Neural cell (in vitro differentiated cells): Measurements from ENCODE around the gene CMBL. TPM values are rescaled to one million over a fixed set of nuclear protein-coding genes. Genes with fewer than 3 reads are reported as not detected.

Source experiments
- H2AFZ ChIP-seq: fragments of 200-600, 300-800 bp; sonication (generic), shearing (Covaris generic); 2 replicates; pipeline ENCODE4 v1.6.0; 2014; ENCODE audit warnings: low read depth, mild to moderate bottlenecking, antibody characterized with exemption, low read length, moderate library complexity
- H3F3A ChIP-seq: fragments of 200-600 bp; shearing (Covaris generic); 2 replicates; pipeline ENCODE4 v1.6.1; 2016; ENCODE audit warnings: mild to moderate bottlenecking, moderate library complexity, mixed read lengths, antibody characterized with exemption, low read length; ENCODE audit not compliant: insufficient read depth, poor library complexity, severe bottlenecking
- H3K27ac ChIP-seq: fragments of 200-600, 300-800 bp; sonication (generic), shearing (Covaris generic); 2 replicates; pipeline ENCODE4 v1.5.1; 2014; ENCODE audit warnings: mild to moderate bottlenecking, low read length, moderate library complexity
- H3K27me3 ChIP-seq: fragments of 300-800, 200-600 bp; sonication (generic), shearing (Covaris generic); 2 replicates; pipeline ENCODE4 v1.6.0; 2014; ENCODE audit warnings: mild to moderate bottlenecking, low read depth, low read length, moderate library complexity; ENCODE audit not compliant: insufficient read depth
- H3K36me3 ChIP-seq: fragments of 300-800, 200-600 bp; sonication (generic), shearing (Covaris generic); 2 replicates; pipeline ENCODE4 v1.5.1; 2014; ENCODE audit warnings: mild to moderate bottlenecking, antibody characterized with exemption, low read length, moderate library complexity; ENCODE audit not compliant: insufficient read depth
- H3K4me2 ChIP-seq: fragments of 300-800, 200-600 bp; sonication (generic), shearing (Covaris generic); 2 replicates; pipeline ENCODE4 v1.6.0; 2014; ENCODE audit warnings: mild to moderate bottlenecking, low read length
- H3K4me3 ChIP-seq: fragments of 300-800, 200-600 bp; sonication (generic), shearing (Covaris generic); 2 replicates; pipeline ENCODE4 v1.5.1; 2014; ENCODE audit warnings: mild to moderate bottlenecking, low read length, moderate library complexity
- H3K79me2 ChIP-seq: fragments of 200-600 bp; shearing (Covaris generic); replicated peaks from 2 replicates; pipeline ENCODE4 v1.6.0; 2014; ENCODE audit warnings: mild to moderate bottlenecking, low read length, moderate library complexity; ENCODE audit not compliant: insufficient read depth
- H3K9ac ChIP-seq: fragments of 300-800, 200-600 bp; sonication (generic), shearing (Covaris generic); 2 replicates; pipeline ENCODE4 v1.6.1; 2016; ENCODE audit warnings: mild to moderate bottlenecking, low read length, mixed read lengths
- H3K9me2 ChIP-seq: fragments of 200-600 bp; shearing (Covaris generic); 2 replicates; pipeline ENCODE4 v1.6.1; 2016; ENCODE audit warnings: mild to moderate bottlenecking, low read length, mixed read lengths; ENCODE audit not compliant: insufficient read depth
- H3K9me3 ChIP-seq: fragments of 200-600, 300-800 bp; sonication (generic), shearing (Covaris generic); 2 replicates; pipeline ENCODE4 v1.6.1; 2016; ENCODE audit warnings: mild to moderate bottlenecking, mixed run types, low read length, moderate library complexity, mixed read lengths
- H4K20me1 ChIP-seq: fragments of 200-600 bp; shearing (Covaris generic); 2 replicates; pipeline ENCODE4 v1.6.1; 2016; ENCODE audit warnings: mild to moderate bottlenecking, mixed run types; ENCODE audit not compliant: insufficient read depth
- EZH2 ChIP-seq: fragments of 200-600, 300-800 bp; shearing (Covaris generic), sonication (generic); IDR thresholded peaks from 2 replicates; pipeline ENCODE4 v1.6.1; 2014; ENCODE audit warnings: antibody characterized with exemption, low read length, borderline replicate concordance, mild to moderate bottlenecking; ENCODE audit not compliant: insufficient read depth, poor library complexity, severe bottlenecking
- MXI1 ChIP-seq: fragments of 450-650 bp; conservative IDR thresholded peaks from 2 replicates; pipeline ENCODE4 v1.6.1; 2014; ENCODE audit warnings: antibody characterized with exemption, mild to moderate bottlenecking; ENCODE audit not compliant: poor library complexity, severe bottlenecking
- POLR2AphosphoS5 ChIP-seq: IDR thresholded peaks from 2 replicates; pipeline ENCODE4 v1.6.1; 2012
- REST ChIP-seq: IDR thresholded peaks from 2 replicates; pipeline ENCODE4 v1.6.1; 2012; ENCODE audit warnings: borderline replicate concordance
- SMC3 ChIP-seq: fragments of 450-650 bp; conservative IDR thresholded peaks from 2 replicates; pipeline ENCODE4 v1.6.1; 2014; ENCODE audit warnings: antibody characterized with exemption, mild to moderate bottlenecking, moderate library complexity; ENCODE audit not compliant: poor library complexity
- polyA plus RNA-seq: library from polyadenylated mRNA; depleted of rRNA; stranded (reverse); fragments of >200 nt; gene quantifications from 2 replicates; pipeline ENCODE4 v1.2.3, GENCODE V29; 2014
- TF ChIP-seq, protein P1 (sequence below): fragments of 450-650 bp; IDR thresholded peaks from 2 replicates; pipeline ENCODE4 v1.5.1; 2014; ENCODE audit warnings: antibody characterized with exemption, mild to moderate bottlenecking, moderate library complexity; ENCODE audit not compliant: poor library complexity, severe bottlenecking

CMBL gene
- polyA plus RNA-seq, 1 donor from 2014 or later = 0.58 TPM

DNA sequence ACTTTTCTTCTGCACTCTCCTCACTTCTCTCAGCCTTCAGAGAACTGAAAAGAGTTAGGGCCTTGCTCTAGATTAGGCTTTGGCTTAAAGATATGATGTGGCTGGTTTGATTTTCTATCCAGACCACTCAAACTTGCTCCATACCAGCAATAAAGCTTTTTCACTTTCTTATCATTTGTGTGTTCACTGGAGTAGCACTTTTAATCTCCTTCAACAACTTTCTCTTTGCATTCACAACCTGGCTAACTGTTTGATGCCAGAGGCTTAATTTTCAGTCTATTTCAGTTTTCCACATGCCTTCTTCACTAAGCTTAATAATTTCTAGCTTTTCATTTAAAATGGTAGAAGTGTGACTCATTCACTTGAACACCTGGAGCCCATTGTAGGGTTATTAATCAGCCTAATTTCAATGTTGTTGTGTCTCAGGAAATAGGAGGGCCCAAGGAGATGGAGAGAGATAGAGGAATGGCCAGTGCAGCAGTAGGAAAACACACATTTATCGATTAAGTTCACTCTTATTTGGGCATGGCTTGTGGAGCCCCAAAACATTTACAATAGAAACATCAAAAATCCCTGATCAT lies 64.0 kb downstream of the CMBL start:
- no peaks in the 10 kb centered on the region for H3K9me3 ChIP-seq
- no peak overlapping the region for H2AFZ ChIP-seq
- H3K4me3 ChIP-seq = no peak overlapping the region
- H3K4me2 ChIP-seq = no peak overlapping the region
- no peak overlapping the region for H3K9ac ChIP-seq
- H4K20me1 ChIP-seq = no peaks in the 10 kb centered on the region
- no peaks in the 10 kb centered on the region for H3F3A ChIP-seq
- no peaks in the 10 kb centered on the region for H3K9me2 ChIP-seq
- H3K36me3 ChIP-seq = no peaks in the 10 kb centered on the region
- TF ChIP-seq MXI1 (no peak), EZH2 (no peak), POLR2AphosphoS5 (no peak)
- H3K27me3 ChIP-seq = no peaks in the 10 kb centered on the region
- peaks cover 2% of the 10 kb centered on the region for H3K79me2 ChIP-seq
- no peak overlapping the region for H3K27ac ChIP-seq

DNA sequence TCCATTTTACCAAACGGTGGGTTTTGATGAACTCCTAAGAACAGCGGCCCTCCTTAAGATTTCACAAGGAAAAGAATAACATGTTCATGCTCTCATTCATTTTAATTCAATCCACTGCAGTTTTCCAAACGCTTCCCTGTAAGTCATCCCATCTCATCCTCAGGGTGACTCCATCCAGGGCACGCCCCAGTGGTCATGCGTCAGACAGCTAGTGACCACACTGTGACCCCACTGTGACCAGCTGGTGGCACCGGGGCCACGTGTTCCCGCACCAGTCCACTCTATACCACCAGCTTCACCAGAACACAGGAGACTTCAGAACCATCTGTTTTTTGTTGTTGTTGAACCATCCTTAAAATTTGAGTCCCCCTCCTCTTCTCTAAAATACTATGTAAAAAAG lies 72.4 kb downstream of the CMBL start:
- H3K27ac ChIP-seq = no peak overlapping the region

More for the DNA sequence above, 72.4 kb downstream of the CMBL start:
- H3K4me2 ChIP-seq = no peak overlapping the region
- H3K36me3 ChIP-seq = no peaks in the 10 kb centered on the region
- H3K9ac ChIP-seq = no peak overlapping the region
- H3F3A ChIP-seq = no peaks in the 10 kb centered on the region
- H2AFZ ChIP-seq = no peak overlapping the region
- H3K9me2 ChIP-seq = no peaks in the 10 kb centered on the region
- no peaks in the 10 kb centered on the region for H3K9me3 ChIP-seq
- no peak for TF ChIP-seq REST
- no peak for TF ChIP-seq POLR2AphosphoS5
- no peak for TF ChIP-seq EZH2
- no peak for TF ChIP-seq SMC3
- TF ChIP-seq, protein P1, sequence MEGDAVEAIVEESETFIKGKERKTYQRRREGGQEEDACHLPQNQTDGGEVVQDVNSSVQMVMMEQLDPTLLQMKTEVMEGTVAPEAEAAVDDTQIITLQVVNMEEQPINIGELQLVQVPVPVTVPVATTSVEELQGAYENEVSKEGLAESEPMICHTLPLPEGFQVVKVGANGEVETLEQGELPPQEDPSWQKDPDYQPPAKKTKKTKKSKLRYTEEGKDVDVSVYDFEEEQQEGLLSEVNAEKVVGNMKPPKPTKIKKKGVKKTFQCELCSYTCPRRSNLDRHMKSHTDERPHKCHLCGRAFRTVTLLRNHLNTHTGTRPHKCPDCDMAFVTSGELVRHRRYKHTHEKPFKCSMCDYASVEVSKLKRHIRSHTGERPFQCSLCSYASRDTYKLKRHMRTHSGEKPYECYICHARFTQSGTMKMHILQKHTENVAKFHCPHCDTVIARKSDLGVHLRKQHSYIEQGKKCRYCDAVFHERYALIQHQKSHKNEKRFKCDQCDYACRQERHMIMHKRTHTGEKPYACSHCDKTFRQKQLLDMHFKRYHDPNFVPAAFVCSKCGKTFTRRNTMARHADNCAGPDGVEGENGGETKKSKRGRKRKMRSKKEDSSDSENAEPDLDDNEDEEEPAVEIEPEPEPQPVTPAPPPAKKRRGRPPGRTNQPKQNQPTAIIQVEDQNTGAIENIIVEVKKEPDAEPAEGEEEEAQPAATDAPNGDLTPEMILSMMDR = no peak
- H3K79me2 ChIP-seq = no peaks in the 10 kb centered on the region
- H4K20me1 ChIP-seq = no peaks in the 10 kb centered on the region
- no peak overlapping the region for H3K4me3 ChIP-seq
- H3K27me3 ChIP-seq = no peaks in the 10 kb centered on the region
